GM20431 (cell line): ENCODE measurements around the gene LRMDA.

Experiments used
- in situ Hi-C: fragments of 300-500 bp; cut with MseI, MboI; formaldehyde crosslinking; loops from one replicate; pipeline ENCODE4 v1.15.0; 2020; ENCODE audit warnings: low sequenced_read_pairs; ENCODE audit not compliant: unreplicated experiment

The LRMDA gene

GRCh38 chr10:76251841-76252671 lies 820.6 kb downstream of the LRMDA start:
- in situ Hi-C loops = no loop called here

GRCh38 chr10:76252733-76253132 lies 821.3 kb downstream of the LRMDA start:
- in situ Hi-C loops = no loop called here

- in situ Hi-C loops = no loop called here
These were observed 823.8 kb downstream of the LRMDA start for GRCh38 chr10:76255241-76255640.

- in situ Hi-C loops = no loop called here
These were observed 826.4 kb downstream of the LRMDA start for GRCh38 chr10:76257816-76258215.

GRCh38 chr10:76265441-76266113 lies 834.2 kb downstream of the LRMDA start:
- in situ Hi-C loops = no loop called here

- in situ Hi-C loops = no loop called here
These were observed 837.1 kb downstream of the LRMDA start for GRCh38 chr10:76268530-76268929.

- in situ Hi-C loops = no loop called here
These were observed 837.5 kb downstream of the LRMDA start for GRCh38 chr10:76268954-76269353.

GRCh38 chr10:76270464-76270863 lies 839.0 kb downstream of the LRMDA start:
- in situ Hi-C loops = no loop called here

- in situ Hi-C loops = no loop called here
These were observed 843.5 kb downstream of the LRMDA start for GRCh38 chr10:76274933-76275332.

- in situ Hi-C loops = no loop called here
These were observed 847.5 kb downstream of the LRMDA start for GRCh38 chr10:76278811-76279460.

GRCh38 chr10:76281659-76282058 lies 850.2 kb downstream of the LRMDA start:
- in situ Hi-C loops = no loop called here

GRCh38 chr10:76282061-76283025 lies 850.9 kb downstream of the LRMDA start:
- in situ Hi-C loops = no loop called here

- in situ Hi-C loops = no loop called here
These were observed 852.9 kb downstream of the LRMDA start for GRCh38 chr10:76284351-76284750.

GRCh38 chr10:76285012-76285411 lies 853.6 kb downstream of the LRMDA start:
- in situ Hi-C loops = no loop called here

GRCh38 chr10:76285515-76285914 lies 854.1 kb downstream of the LRMDA start:
- in situ Hi-C loops = no loop called here

- in situ Hi-C loops = no loop called here
These were observed 855.1 kb downstream of the LRMDA start for GRCh38 chr10:76286536-76286935.

- in situ Hi-C loops = no loop called here
These were observed 856.4 kb downstream of the LRMDA start for GRCh38 chr10:76287856-76288255.

- in situ Hi-C loops = no loop called here
These were observed 859.8 kb downstream of the LRMDA start for GRCh38 chr10:76291175-76291574.

- in situ Hi-C loops = no loop called here
These were observed 860.5 kb downstream of the LRMDA start for GRCh38 chr10:76291885-76292284.

- in situ Hi-C loops = no loop called here
These were observed 865.5 kb downstream of the LRMDA start for GRCh38 chr10:76296957-76297356.
